T-helper 1 cell treated with Interleukin-12 subunit alpha and Interleukin-12 subunit beta and Interleukin-4 antibody, amounts not matched to agents 30 μg/mL and 1 μg/mL, for 36 hours (primary cell): ENCODE measurements around the gene CPE.

Experiments
- H3K27ac Mint-ChIP-seq: one replicate; pipeline ENCODE4 v1.8.0; 2021; ENCODE audit warnings: mild to moderate bottlenecking, mixed read lengths
- H3K27me3 Mint-ChIP-seq: one replicate; pipeline ENCODE4 v1.8.0; 2021; ENCODE audit warnings: low read depth, mixed read lengths
- H3K36me3 Mint-ChIP-seq: one replicate; pipeline ENCODE4 v1.8.0; 2021; ENCODE audit warnings: low read depth, mixed read lengths
- H3K4me1 Mint-ChIP-seq: one replicate; pipeline ENCODE4 v1.8.0; 2021; ENCODE audit warnings: low read depth, mixed read lengths
- H3K4me3 Mint-ChIP-seq: one replicate; pipeline ENCODE4 v1.8.0; 2021; ENCODE audit warnings: mild to moderate bottlenecking, moderate library complexity, mixed read lengths
- H3K9me3 Mint-ChIP-seq: one replicate; pipeline ENCODE4 v1.8.0; 2021; ENCODE audit warnings: mixed read lengths

Gene CPE

GRCh38 chr4:165380805-165381204, 2.0 kb downstream of the CPE start:
- Mint-ChIP-seq H3K4me3 (no peak overlapping the region), H3K27ac (no peak overlapping the region), H3K27me3 (peaks cover 66% of the 10 kb centered on the region), H3K36me3 (peaks cover 2% of the 10 kb centered on the region), H3K4me1 (no peaks in the 10 kb centered on the region), H3K9me3 (no peaks in the 10 kb centered on the region)

GRCh38 chr4:165381821-165382373, 3.1 kb downstream of the CPE start:
- Mint-ChIP-seq H3K4me1 (no peaks in the 10 kb centered on the region), H3K27ac (no peak overlapping the region), H3K9me3 (no peaks in the 10 kb centered on the region), H3K36me3 (peaks cover 2% of the 10 kb centered on the region), H3K4me3 (no peak overlapping the region), H3K27me3 (peaks cover 59% of the 10 kb centered on the region)

GRCh38 chr4:165382640-165383039, 3.8 kb downstream of the CPE start:
- H3K27me3 Mint-ChIP-seq, result peaks cover 58% of the 10 kb centered on the region
- H3K36me3 Mint-ChIP-seq, result peaks cover 2% of the 10 kb centered on the region
- H3K9me3 Mint-ChIP-seq, result no peaks in the 10 kb centered on the region
- no peak overlapping the region for H3K27ac Mint-ChIP-seq
- H3K4me1 Mint-ChIP-seq, result no peaks in the 10 kb centered on the region
- no peak overlapping the region for H3K4me3 Mint-ChIP-seq

GRCh38 chr4:165383591-165384073, 4.8 kb downstream of the CPE start:
- Mint-ChIP-seq H3K27ac (no peak overlapping the region), H3K36me3 (peaks cover 2% of the 10 kb centered on the region), H3K4me3 (no peak overlapping the region), H3K4me1 (no peaks in the 10 kb centered on the region), H3K9me3 (no peaks in the 10 kb centered on the region), H3K27me3 (peaks cover 53% of the 10 kb centered on the region)

GRCh38 chr4:165384186-165384585, 5.4 kb downstream of the CPE start:
- peaks cover 49% of the 10 kb centered on the region for H3K27me3 Mint-ChIP-seq
- no peak overlapping the region for H3K27ac Mint-ChIP-seq

GRCh38 chr4:165384598-165384997, 5.8 kb downstream of the CPE start:
- H3K36me3 Mint-ChIP-seq, result peaks cover 2% of the 10 kb centered on the region
- H3K27ac Mint-ChIP-seq, result no peak overlapping the region
- H3K9me3 Mint-ChIP-seq, result no peaks in the 10 kb centered on the region
- no peak overlapping the region for H3K4me3 Mint-ChIP-seq
- no peaks in the 10 kb centered on the region for H3K4me1 Mint-ChIP-seq
- H3K27me3 Mint-ChIP-seq, result peaks cover 48% of the 10 kb centered on the region

More at GRCh38 chr4:165384186-165384585, 5.4 kb downstream of the CPE start:
- H3K4me1 Mint-ChIP-seq, result no peaks in the 10 kb centered on the region
- peaks cover 2% of the 10 kb centered on the region for H3K36me3 Mint-ChIP-seq
- H3K9me3 Mint-ChIP-seq, result no peaks in the 10 kb centered on the region
- H3K4me3 Mint-ChIP-seq, result no peak overlapping the region

DNA sequence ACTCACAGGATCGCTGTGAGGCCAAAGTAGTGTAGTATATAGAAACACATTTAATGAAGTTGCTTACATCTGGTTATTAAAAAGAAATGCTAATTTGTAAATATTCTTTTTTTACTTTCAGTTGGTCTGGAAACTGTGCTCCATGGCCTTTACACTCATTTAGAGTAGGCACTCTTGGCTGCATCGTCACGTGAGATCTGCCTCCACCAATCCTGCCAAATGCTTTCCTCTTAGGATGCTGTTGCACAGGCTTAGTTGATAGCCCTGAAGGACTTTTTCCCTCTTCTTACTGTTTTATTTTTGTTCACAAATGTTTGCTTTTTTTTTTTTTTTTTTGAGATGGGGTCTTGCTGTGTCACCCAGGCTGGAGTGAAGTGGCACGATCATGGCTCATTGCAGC, 6.3 kb downstream of the CPE start:
- Mint-ChIP-seq H3K27ac (no peak overlapping the region), H3K4me3 (no peak overlapping the region), H3K27me3 (peaks cover 43% of the 10 kb centered on the region), H3K4me1 (no peaks in the 10 kb centered on the region), H3K36me3 (no peaks in the 10 kb centered on the region), H3K9me3 (no peaks in the 10 kb centered on the region)

- Mint-ChIP-seq H3K36me3 (no peaks in the 10 kb centered on the region), H3K4me1 (no peaks in the 10 kb centered on the region), H3K27me3 (peaks cover 35% of the 10 kb centered on the region), H3K27ac (no peak overlapping the region), H3K9me3 (no peaks in the 10 kb centered on the region), H3K4me3 (no peak overlapping the region)
Measured at GRCh38 chr4:165386328-165386727, 7.5 kb downstream of the CPE start.

DNA sequence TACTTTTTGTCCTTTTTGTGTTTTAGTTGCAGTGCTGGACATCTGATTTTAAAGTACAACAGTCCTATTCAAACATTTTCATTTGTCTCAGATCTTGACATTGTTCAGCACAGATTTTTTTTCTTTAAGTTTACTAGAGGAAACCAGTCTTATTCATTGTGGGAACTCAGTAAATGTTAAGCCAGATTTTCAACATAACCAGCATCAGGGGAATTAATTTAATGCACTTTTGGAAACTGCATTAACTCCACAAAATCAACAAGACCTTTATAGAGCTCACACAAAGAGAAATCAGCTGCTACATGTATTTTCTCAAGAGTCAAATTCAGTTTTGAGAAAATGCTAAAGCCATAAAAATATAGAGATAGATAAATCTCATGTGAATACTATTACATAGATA, 9.9 kb downstream of the CPE start:
- Mint-ChIP-seq H3K27me3 (peaks cover 22% of the 10 kb centered on the region), H3K36me3 (no peaks in the 10 kb centered on the region), H3K27ac (no peak overlapping the region), H3K4me1 (no peaks in the 10 kb centered on the region), H3K4me3 (no peak overlapping the region), H3K9me3 (no peaks in the 10 kb centered on the region)

DNA sequence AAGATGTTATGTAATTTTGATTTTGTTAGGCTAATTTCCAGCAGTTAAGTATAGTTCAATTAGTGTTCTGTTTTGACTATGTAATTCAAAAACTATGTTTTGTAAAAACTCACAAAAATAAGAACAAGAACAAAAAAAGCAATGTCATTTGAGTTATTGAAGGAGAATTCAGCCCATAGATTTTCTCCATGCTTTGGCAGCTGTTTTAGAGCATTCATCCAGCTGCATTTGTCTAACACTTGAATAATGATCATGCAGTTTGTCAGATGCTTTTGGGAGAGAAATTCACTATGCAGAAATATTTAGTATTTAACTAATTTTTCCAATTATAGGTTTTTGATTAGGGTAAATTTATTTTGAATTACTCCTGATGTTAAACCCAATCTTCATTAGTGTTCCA, 14.2 kb downstream of the CPE start:
- H3K4me3 Mint-ChIP-seq, result no peak overlapping the region
- peaks cover 12% of the 10 kb centered on the region for H3K27me3 Mint-ChIP-seq
- no peaks in the 10 kb centered on the region for H3K36me3 Mint-ChIP-seq
- H3K27ac Mint-ChIP-seq, result no peak overlapping the region
- no peaks in the 10 kb centered on the region for H3K9me3 Mint-ChIP-seq
- no peaks in the 10 kb centered on the region for H3K4me1 Mint-ChIP-seq

DNA sequence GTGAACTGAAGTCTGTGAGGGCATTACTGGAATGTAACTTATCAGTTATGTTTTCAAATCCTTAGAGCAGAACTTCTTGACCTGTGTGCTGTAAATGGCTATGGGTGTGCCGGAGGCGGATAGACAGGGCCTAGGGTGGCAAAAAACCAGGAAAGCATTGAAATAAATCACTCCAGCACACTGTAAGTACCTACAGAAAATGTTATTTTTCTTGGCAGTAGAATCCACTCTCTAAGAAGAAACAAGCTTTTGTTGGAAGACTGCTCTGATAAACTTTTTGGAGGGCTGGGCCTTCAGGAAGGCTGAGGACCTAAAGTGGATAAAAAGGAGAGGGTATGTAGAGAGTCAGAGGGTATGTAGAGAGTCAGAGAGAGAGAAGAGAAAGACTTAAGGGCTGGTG, 14.9 kb downstream of the CPE start:
- Mint-ChIP-seq H3K27ac (no peak overlapping the region), H3K36me3 (no peaks in the 10 kb centered on the region), H3K4me3 (no peak overlapping the region), H3K4me1 (no peaks in the 10 kb centered on the region), H3K9me3 (no peaks in the 10 kb centered on the region), H3K27me3 (peaks cover 11% of the 10 kb centered on the region)

DNA sequence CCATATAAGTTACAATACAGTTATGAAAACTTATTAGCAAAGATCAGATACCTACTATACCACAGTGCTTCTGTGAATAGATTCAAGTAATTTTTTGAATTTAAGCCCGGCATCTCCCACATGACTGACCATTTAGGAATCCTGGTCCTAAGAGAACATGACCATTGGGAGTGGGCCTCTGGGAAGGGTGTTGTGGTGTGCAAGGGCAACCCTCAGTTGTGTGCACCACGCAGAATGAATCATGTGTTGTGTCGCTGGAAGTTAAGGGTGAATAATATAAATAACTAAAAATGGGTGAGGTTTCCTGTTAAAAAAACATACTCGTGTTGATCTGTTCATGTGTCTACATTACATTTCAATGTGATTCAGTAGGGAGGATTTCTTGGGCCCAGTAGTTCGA, 15.5 kb downstream of the CPE start:
- no peaks in the 10 kb centered on the region for H3K4me1 Mint-ChIP-seq
- peaks cover 11% of the 10 kb centered on the region for H3K27me3 Mint-ChIP-seq
- no peaks in the 10 kb centered on the region for H3K36me3 Mint-ChIP-seq
- no peak overlapping the region for H3K27ac Mint-ChIP-seq
- no peaks in the 10 kb centered on the region for H3K9me3 Mint-ChIP-seq
- no peak overlapping the region for H3K4me3 Mint-ChIP-seq

DNA sequence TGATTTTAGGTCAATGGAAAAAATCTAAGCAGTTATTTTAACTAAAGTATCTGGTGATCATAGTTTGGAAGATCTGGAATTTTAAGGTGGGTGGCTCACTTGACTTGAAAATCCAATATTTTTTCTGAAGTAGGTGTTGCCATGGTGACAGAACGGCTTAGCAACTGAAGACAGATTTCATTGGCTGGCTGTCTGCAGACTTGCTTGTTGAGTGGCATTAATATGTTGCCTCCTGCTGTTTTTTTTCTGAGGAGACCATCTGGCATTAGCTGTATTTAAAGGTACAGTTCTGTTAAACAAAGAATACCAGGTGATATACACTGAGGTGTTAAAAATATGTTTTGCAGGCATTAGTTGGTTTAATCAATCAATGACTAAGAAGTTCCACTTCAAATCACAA, 19.8 kb downstream of the CPE start:
- no peaks in the 10 kb centered on the region for H3K9me3 Mint-ChIP-seq
- H3K27me3 Mint-ChIP-seq, result peaks cover 24% of the 10 kb centered on the region
- H3K27ac Mint-ChIP-seq, result no peak overlapping the region
- no peak overlapping the region for H3K4me3 Mint-ChIP-seq
- H3K4me1 Mint-ChIP-seq, result no peaks in the 10 kb centered on the region
- no peaks in the 10 kb centered on the region for H3K36me3 Mint-ChIP-seq

GRCh38 chr4:165402375-165402774, 23.6 kb downstream of the CPE start:
- H3K4me3 Mint-ChIP-seq, result no peak overlapping the region
- H3K36me3 Mint-ChIP-seq, result no peaks in the 10 kb centered on the region
- peaks cover 16% of the 10 kb centered on the region for H3K27me3 Mint-ChIP-seq
- no peak overlapping the region for H3K27ac Mint-ChIP-seq
- H3K9me3 Mint-ChIP-seq, result no peaks in the 10 kb centered on the region
- H3K4me1 Mint-ChIP-seq, result no peaks in the 10 kb centered on the region

- H3K27ac Mint-ChIP-seq, result no peak overlapping the region
- no peaks in the 10 kb centered on the region for H3K4me1 Mint-ChIP-seq
- H3K27me3 Mint-ChIP-seq, result peaks cover 16% of the 10 kb centered on the region
- no peaks in the 10 kb centered on the region for H3K36me3 Mint-ChIP-seq
- H3K9me3 Mint-ChIP-seq, result no peaks in the 10 kb centered on the region
- H3K4me3 Mint-ChIP-seq, result no peak overlapping the region
Measured at GRCh38 chr4:165403048-165403447, 24.2 kb downstream of the CPE start.

- peaks cover 16% of the 10 kb centered on the region for H3K27me3 Mint-ChIP-seq
- H3K4me3 Mint-ChIP-seq, result no peak overlapping the region
Measured at GRCh38 chr4:165403637-165404036, 24.8 kb downstream of the CPE start.

More at GRCh38 chr4:165403637-165404036, 24.8 kb downstream of the CPE start:
- Mint-ChIP-seq H3K4me1 (no peaks in the 10 kb centered on the region), H3K27ac (no peak overlapping the region), H3K9me3 (no peaks in the 10 kb centered on the region), H3K36me3 (no peaks in the 10 kb centered on the region)
